GM21723 (cell line): ENCODE data around the gene GLP2R.
"Not testable (repeated sequence)": the region's sequence is repeated elsewhere in the genome, so short reads cannot be mapped to it uniquely, and the experiment has no call there.

ENCODE experiments used
- ATAC-seq: cut with Tn5 transposase; IDR thresholded peaks from one replicate; pipeline ENCODE4 v1.9.1; 2021; ENCODE audit warnings: mild to moderate bottlenecking, moderate library complexity; ENCODE audit not compliant: unreplicated experiment

GLP2R gene, protein sequence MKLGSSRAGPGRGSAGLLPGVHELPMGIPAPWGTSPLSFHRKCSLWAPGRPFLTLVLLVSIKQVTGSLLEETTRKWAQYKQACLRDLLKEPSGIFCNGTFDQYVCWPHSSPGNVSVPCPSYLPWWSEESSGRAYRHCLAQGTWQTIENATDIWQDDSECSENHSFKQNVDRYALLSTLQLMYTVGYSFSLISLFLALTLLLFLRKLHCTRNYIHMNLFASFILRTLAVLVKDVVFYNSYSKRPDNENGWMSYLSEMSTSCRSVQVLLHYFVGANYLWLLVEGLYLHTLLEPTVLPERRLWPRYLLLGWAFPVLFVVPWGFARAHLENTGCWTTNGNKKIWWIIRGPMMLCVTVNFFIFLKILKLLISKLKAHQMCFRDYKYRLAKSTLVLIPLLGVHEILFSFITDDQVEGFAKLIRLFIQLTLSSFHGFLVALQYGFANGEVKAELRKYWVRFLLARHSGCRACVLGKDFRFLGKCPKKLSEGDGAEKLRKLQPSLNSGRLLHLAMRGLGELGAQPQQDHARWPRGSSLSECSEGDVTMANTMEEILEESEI

DNA sequence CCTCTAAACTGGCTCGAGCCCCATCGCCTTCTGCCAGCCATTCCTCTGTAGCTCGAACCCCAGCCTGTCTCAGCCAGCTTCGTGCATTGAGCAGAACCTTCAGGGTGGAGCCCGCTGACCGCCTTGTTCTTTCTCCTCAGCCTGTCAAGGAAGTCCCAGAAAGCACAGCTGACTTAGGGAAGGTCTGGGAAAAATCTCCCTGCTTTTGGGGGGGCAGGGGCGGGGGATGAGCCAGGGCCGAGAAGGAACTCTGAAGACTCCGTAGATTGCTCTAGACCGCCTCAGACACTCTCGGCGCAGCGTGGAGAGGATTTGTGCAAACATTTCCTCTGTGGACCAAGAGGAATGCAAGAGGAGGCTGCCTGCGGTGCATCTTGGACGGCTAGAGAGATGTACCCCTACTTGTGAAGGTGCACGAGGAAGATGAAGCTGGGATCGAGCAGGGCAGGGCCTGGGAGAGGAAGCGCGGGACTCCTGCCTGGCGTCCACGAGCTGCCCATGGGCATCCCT lies at the start of gene GLP2R:
TSS of gene GLP2R (plus strand) at position 284 of the 510 bp plus-strand sequence. CDS start at position 424, 140 bp downstream.
- no peak for ATAC-seq

DNA sequence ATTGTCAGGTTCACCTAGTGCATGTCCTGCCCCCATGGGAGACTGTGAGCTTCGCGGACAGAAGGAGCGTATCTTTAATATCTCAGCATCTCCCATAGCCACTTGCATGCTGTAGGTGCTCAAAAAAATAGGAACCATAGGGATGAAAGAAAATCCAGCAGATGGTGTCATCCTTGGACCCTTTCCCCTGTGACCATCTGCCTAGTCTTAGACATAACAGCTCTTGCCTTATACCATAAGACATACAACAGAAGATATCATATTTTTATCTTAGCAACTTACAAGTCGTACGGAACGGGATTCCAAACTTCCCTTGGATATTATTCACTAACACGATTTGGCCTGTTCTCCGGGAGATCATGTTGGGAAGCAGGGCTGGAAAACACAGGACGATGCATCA lies 48.8 kb upstream of the GLP2R start:
- ATAC-seq, result no peak

GRCh38 chr17:9780552-9780951 lies 45.2 kb upstream of the GLP2R start:
- ATAC-seq, result no peak

DNA sequence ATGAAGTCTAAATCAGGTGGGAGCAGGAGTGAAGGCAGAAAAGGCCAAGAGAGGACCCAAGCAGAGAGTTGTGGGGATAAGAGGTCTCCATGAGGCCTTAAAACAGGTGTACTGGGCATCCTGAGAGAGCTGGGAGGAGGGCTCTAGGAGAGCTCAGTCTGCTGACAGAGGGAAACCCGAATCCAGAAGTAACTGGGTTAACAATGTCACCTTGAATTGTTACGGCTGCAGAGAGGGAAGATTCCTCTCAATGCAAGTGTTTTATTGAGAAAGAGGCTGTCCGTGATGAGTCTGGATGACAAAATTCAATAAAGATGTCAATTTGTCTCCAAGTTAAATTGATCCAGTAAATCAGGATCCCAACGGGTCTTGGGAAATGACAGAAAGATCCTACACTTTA lies 42.7 kb upstream of the GLP2R start:
- no peak for ATAC-seq

DNA sequence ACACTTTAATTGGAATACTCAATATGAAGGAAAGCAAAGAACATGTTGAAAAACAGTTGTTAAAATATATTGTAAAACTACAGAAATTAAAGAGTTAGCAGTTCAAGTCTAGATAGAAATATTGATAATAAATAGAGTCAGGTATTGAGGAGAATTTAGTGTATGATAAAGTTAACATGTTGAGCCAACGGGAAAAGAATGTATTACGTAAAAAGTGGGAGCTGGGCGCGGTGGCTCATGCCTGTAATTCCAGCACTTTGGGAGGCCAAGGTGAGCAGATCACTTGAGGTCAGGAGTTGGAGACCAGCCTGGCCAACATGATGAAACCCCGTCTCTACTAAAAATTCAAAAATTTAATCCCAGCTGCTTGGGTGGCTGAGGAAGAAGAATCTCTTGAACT lies 42.3 kb upstream of the GLP2R start:
- not testable (repeated sequence) for ATAC-seq

DNA sequence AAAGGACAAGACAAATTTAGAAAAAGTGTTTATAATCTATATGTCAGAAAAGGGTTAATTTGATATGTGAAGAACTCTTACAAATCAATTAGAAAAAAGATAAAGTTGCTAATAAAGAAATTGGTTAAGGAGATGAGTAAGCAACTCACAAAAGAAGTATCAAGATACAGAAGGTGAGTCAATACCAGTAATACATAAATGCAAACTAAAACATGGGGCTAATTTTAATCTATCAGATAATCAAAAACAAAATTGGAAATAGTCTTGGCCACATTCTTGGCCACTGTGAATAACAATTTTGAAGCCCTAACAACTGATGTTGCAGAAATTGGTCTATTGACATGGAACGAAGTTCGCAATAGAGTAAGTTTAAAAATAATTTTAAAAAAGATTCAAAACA lies 41.2 kb upstream of the GLP2R start:
- ATAC-seq, result no peak

GRCh38 chr17:9788601-9789000 lies 37.1 kb upstream of the GLP2R start:
- no peak for ATAC-seq

DNA sequence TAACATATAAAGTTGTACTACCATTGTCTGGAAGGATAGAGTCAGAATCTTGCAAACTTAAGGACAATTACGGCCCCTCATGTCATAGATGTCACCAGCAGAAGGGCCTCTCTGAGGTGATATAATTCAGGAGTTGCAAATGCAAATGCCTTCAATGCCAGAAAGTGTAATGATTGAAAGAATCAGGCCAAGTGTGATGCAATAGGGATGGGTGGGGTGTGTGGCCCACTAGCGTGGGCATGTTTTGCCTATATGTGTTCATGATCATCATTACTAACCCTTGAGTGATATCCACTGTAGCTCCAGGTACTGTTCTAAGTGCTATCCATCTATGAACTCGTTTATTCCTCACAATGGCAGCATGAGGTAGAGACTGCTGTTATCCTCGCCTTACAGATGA lies 35.4 kb upstream of the GLP2R start:
- no peak for ATAC-seq

GRCh38 chr17:9790889-9791876 lies 34.5 kb upstream of the GLP2R start, which contains the start of gene DHRS7C:
TSS of gene DHRS7C (minus strand) at chr17:9791592. CDS start at chr17:9791284, 308 bp downstream.
- ATAC-seq, result no peak

GRCh38 chr17:9792181-9792840 lies 33.4 kb upstream of the GLP2R start:
- ATAC-seq, result no peak

DNA sequence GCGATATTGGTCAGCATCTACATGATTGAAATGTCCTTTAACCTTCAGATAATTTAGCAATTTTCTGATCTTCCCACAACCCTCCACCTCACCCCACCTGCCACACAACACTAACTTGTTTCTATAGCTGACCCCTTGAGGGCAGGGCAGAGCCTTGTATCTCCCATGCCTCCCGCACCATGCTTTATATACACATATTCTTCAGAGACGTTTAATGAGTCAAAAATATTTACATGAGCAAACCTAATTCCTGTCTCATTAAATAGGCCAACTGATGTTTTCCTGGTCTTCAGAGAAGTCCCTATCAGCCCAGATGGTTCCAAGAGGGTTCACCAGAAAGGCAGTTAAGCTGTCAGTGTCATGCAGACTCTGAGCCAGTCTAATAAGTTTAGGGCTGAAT lies 27.7 kb upstream of the GLP2R start:
- no peak for ATAC-seq

DNA sequence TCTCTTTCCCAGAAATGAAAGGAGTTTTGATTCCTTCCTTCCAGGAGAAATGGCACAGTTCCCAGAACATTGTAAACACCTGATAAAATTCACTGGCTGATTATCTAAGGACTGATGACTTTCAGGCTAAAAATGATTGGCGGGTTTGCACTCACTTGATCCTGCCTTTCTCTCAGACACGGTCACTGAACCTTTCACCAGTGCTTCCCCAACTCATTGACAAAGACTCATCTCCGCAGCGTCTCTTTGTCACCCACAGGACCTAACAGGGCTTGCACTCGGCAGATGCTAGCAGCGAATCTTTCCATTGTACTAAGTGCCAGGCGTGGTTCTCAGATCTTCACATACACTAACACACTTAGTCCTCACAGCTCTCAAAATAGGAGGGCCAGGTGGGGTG lies 27.0 kb upstream of the GLP2R start:
- no peak for ATAC-seq

DNA sequence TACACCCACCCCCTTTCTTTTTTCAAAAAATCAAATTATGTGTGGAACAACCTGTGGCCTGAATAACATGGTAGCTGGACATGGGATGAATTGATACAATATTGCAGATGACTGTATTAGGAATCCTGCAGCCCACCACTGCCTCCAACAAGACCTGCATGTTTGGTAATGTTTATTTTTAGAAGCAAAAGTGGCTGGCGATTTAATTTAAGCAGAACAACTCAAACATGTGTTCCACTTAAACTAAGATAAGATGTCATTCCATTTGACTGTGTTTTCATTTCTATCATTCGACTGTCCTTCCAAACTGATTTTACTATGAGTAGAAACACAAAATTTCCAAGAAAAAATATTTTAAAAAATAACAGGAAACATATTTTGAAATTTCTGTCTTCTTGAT lies 24.2 kb upstream of the GLP2R start:
- no peak for ATAC-seq

- no peak for ATAC-seq
Measured at GRCh38 chr17:9802294-9802693, 23.4 kb upstream of the GLP2R start.

DNA sequence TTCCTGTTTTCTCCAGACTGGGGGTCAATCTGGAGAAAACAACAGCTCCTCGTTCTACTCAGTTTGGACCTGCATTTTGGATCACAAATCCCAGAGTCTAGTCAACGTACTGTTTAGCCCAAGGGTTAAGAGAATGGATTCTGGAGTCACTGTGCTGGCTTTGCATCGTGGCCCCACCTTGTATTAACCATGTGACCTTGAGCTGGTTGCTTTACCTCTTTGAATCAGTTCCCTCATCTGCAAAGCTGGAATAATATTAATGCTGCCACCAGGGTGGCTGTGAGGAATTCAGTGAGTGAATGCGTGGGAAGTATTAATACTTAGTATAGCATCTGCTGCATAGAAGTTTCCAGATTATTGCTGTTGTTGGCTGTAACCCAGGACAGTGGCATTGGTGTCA lies 23.0 kb upstream of the GLP2R start:
- no peak for ATAC-seq

- no peak for ATAC-seq
Measured at GRCh38 chr17:9805769-9806168, 20.0 kb upstream of the GLP2R start.

DNA sequence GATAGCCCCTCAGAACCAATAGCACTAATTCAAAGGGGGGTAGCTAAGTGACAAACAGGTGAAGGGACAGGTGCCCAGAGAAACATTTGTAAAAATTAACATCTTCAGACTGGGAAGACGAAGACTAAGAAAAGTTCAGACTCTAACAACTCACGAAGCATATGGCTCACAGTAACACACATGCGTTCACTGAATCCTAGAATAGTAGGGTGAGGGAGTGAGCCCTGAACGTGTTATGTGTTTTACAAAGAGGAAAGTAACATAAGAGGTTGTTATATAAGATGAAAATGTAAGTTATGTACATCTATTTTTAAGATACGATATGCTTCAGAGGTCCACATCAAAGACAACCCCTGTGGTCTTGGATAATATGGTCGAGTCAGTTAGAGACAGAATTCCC lies 19.0 kb upstream of the GLP2R start:
- no peak for ATAC-seq

- ATAC-seq, result no peak
Measured at GRCh38 chr17:9809409-9809808, 16.3 kb upstream of the GLP2R start.

DNA sequence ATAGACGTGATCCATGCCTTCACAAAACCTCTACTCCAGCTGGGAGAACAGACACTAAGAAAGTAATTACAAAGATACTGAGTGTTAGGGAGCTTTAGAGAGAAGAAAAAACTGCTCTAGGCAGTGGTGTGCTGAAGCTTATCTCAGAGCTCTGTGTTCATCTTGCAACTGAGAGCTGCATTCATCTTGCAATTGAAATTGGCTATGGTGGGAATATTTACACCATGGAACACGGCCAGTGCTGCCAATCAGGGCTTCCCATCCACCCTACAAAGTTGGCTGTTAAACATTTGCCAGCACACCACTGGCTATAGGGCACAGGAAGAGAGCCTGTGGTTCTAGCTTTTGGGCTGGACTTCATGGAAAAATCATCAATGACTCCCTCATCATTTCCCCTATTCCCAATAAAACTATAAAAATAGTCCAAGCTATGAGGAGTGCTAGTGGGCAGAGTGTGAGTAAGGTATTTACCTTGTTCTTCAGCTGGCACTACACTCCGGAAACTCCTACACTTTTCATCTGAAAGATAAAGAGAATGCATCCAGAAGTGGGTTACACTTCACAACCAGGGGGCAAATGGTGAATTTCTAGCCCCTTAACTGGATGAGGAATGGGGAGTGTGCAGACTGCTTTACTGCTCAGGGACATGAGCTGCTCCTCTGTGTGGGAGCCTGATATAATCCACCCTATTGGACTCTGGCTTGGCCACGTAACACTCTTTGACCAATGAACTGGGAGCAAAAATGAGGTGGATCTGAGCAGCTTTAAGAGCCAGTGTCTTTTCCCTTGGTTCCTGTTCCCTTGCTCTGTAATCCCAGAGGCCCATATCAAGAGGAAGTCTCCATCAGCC lies 15.4 kb upstream of the GLP2R start:
- ATAC-seq, result no peak

GRCh38 chr17:9811086-9811485 lies 14.6 kb upstream of the GLP2R start:
- ATAC-seq, result no peak
